Fibroblast of skin of back (primary cell): Measurements from ENCODE around the gene GLB1L3.

Experiments used
- DNase-seq: peaks from one replicate; pipeline ENCODE4 v3.0.0-alpha.2; 2013

GLB1L3 gene

DNA sequence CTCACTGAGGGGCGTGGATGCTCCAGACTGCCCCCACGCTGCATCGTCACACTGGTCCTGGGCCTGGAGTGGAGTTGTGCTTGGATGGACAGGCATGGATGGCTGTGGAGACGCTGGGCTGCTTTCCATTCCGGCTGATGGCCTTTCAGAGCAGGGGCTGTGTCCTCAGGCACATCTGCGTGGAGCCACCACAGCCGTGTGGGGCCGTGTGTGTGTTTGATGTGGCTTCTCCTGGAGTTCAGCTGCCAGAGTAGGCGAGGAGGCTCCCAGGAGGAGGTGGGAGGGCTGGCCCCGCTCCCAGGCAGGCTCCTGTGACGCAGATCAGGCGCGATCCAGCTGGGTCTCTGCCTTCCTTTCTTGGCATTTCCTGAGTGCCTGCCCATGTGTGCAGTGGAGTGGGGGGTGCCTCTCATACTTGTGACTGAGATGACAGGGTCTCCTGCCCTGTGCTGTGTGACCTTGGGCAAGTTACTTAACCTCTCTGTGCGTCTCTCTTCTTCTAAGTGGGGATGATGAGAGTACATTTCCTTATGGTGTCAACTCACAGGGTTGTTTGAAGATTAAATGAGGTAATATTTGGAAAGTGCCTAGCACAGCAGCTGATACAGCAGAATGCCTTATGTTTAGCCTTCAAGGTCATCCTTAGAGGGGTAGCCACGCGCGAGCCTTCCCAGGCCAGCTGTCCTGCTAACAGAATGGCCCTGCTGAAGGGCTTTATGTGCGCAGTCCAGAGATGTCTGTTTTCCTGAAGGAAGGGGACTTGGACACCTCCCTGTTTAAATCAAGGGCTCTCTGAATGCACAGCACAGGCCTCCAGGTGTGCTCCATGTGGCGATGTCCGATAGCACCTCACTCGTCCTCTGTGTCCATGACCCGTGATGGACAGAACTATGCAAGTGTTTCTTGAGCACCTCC, 89.1 kb downstream of the GLB1L3 start:
- DNase-seq = no peak

DNA sequence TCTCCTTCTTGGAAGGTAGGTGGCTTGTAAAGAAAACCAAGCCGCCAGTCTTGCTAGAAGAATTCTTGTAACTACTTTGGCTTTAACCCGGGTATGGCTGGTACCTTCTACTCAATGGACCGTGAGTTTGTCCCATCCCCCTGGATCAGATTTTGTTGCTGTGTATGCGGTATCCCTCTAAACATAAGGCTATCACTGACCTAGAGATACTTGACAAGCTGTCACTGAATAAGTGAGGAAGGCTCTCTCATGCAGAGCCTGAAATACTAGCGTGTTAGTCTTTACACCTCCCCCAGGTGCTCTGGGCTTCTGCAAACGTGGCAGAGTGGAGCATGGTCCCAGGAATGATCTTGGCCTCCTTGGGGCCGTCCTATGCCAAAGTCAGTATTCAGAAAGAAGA, 90.1 kb downstream of the GLB1L3 start:
- DNase-seq = no peak

DNA sequence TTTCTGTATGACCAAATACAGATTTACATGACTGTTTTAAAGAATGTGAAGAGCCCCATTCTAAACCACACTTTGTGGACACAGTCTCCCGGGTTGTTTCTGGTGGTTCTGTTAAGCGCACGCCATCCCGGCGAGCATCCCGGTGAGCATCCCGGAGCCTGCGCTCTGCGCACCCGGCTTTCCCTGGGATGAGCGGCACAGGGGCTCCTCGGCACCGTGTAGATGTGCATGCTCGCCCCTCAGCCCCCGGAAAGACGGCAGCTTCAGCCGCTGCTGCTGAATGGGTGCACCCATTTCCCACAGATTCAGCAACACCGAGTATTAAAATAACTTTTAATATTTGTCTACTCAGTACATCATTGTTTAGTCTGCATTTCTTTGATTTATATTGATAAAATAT, 91.6 kb downstream of the GLB1L3 start:
- DNase-seq = no peak
